T-helper 22 cell (primary cell): Measurements from ENCODE around the gene TMEM81.

Experiments used
- DNase-seq: peaks from one replicate; pipeline ENCODE4 v3.0.0-alpha.2; 2020; ENCODE audit warnings: low read depth

TMEM81 gene

DNA sequence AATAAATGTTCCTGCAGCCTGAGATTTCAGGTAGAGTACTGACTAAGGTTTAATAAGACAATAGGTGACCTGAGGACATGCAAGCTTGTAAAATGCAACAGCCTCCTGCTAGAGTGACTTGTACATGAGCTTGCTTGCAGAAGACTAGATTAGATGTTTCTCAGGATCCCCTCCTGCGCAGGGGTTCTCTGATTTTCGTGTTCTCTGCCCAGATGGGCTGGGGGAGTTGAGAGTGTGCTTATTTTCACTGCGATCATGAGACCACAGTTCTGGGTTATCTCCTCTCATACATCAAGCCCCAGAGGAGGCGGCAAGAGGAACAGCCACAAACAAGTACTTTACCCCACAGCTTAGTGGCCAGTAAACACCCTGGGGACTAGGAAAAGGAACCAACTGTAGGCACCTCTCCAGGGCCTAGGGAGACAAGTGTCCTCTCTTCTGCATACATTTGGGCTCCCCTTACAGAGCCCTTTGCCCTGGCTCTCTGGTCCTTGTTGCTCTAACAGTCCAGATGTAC, 8.0 kb downstream of the TMEM81 start:
- DNase-seq = no peak

DNA sequence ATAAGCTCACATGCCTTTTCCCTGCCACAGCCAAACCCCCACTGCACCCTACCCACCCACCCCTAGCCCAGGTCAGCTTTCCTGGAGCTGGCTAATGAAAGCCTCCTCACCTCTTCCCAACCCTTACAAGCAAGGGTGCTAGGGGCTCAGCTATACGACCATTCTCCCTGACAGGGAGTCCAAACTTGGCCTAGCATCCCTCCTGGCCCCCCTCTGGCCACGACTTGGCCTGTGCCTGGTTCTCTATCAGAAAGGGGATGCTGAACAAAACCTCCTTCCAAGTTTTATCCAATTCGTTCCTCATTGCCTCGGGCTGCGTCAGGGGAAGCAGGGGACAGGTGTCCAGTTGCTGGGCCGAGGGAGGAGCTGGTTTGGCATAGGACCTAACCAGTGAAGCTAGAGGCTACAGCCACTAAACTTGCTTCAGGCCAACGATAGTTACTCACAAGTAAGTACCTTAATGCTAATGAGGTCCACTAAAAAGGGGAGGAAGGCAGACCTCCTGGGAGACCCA, 8.6 kb downstream of the TMEM81 start:
- no peak for DNase-seq

DNA sequence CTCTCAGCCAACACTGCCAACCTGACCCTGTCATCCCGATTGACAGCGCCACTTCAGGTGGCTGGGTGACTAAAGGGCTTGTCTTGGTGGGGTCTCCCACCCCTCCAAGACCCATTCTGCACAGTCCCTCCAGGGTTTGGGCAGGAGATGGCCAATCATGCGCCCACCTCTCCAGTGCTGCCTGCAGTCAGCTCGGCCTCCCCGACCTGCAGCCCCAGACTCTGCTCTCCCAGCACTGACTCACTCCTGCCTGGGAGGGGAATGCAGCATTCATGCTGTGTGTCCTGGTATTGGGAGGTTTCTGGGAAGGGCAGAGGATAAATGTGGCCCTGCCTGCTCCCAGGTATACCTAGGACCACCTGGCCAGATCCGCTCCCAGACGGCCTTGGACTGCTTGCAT, 9.7 kb downstream of the TMEM81 start:
- no peak for DNase-seq

DNA sequence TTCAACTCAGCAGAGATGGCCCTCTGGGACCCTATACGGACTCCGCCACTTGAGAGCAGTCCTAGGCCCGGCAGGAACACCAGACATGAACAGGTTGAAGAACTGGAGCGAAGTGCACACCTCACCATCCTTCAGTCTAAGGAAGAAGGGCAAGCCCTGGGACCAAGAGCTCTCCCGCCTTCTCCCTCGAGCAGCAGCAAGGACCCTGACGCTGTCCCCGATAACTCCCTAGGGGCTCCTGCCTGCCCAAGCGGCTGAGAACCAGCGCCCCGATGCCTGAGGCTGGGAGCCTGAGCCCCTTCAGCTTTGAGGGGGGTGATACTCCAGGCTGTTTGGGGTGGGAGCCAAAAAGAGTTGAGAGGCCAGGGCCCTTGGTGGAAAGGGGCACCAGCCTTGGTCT, 10.2 kb downstream of the TMEM81 start:
- no peak for DNase-seq

DNA sequence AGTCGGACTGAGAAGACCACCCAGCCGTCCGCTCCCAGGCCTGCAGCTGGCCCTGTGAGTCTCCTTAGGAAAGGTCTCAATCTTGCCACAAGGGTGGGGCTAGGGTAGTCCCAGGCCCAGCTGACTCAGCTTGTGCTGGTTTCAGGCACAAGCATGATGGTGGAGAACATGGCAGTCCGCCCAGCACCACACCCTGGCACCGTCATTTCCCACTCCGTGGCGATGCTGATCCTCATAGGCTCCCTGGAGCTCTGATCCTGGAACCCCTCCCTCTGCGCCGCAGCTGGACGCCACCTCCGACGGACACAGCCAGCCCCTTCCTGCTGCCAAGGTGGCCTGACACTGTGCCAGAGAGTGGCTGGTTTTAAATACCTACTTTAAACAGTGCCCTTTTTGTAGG, 10.7 kb downstream of the TMEM81 start:
- no peak for DNase-seq

DNA sequence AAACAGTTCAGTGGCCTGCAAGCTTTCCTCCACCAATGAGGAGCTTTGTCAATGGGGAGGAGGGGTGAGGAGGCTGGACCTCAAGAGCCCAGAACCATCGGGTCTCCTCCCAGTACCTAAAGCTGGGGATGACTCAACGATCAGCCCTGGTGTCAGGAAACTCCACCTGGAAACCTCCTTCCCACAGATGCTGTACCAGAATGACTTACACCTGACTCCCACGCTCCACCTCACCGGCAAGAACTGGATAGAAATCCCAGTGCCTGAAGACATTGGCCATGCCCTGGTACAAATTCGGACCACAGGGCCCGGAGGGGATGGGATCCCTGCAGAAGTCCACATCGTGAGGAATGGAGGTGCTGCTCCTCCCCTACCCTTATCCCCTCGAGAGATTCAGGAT, 11.4 kb downstream of the TMEM81 start:
- DNase-seq = no peak

DNA sequence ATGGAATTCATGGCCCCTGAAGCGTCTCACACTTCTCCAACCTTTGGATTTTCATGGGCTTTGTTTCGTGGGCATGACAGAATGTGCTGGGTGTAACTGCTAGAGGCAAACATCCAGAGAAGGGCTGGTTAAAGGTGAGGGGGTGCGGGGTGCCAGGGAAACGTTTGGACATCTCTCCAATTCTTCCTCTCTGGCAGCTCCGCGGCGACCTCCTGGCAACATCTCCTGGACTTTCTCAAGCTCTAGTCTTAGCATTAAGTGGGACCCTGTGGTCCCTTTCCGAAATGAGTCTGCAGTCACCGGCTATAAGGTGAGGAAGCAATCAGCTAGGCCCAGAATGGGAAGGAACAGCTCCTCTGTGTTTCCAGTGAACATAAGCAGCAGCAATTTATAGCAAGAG, 12.0 kb downstream of the TMEM81 start:
- no peak for DNase-seq

DNA sequence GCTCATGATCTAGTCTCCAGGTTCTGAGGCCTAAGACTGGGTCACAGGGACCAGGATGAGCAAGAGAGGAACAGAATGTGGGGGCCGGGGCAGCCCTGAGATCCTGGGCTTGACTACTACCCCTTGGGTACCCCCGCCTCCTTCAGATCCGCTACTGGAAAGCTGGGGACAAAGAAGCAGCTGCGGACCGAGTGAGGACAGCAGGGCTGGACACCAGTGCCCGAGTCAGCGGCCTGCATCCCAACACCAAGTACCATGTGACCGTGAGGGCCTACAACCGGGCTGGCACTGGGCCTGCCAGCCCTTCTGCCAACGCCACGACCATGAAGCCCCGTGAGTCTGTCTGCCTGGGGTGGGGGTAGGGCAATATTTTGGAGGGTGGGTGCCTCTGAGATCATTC, 12.5 kb downstream of the TMEM81 start:
- DNase-seq = no peak

DNA sequence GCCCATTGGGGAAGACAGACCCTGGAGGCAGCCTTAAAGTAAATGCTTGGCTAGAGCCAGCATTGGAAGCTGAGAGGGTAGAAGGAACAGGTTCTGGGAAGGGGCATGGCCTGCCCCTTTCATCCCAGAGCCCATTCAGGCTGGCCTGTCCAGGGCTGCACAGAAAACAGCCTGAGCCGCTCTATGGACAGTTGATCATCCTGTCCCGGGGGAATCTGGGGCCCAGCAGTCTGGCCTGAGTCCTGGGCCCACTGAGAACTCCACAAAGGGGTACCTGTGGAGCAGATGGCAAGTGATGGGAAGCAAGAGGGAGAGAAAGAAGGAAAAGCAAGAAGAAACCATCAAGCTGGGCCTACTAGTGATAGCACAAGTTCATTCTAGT, 13.2 kb downstream of the TMEM81 start:
- no peak for DNase-seq

DNA sequence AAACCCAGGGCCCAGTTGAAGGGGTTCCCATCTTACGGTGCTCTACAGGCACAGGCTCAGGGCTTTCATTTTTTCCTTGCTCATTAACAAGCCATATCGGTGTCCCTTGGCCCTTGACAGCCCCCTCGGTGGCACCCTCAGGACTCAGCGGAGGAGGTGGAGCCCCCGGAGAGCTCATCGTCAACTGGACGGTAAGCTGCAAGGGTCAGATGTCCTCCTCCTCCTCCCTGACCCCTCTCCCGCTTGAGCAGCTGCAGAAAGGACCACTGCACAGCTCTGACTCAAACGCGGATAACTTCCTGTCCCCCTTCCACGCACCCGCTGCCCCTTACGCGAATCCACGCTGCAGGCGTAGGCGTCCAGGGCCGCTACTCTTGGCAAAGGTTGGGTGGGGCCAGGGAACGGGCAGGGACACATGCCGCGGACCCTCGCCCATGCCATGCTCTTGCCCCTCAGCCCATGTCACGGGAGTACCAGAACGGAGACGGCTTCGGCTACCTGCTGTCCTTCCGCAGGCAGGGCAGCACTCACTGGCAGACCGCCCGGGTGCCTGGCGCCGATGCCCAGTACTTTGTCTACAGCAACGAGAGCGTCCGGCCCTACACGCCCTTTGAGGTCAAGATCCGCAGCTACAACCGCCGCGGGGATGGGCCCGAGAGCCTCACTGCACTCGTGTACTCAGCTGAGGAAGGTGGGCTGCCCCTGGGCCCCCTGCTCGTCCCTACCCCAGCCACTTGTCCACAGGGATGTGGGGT, 14.7 kb downstream of the TMEM81 start:
- no peak for DNase-seq

DNA sequence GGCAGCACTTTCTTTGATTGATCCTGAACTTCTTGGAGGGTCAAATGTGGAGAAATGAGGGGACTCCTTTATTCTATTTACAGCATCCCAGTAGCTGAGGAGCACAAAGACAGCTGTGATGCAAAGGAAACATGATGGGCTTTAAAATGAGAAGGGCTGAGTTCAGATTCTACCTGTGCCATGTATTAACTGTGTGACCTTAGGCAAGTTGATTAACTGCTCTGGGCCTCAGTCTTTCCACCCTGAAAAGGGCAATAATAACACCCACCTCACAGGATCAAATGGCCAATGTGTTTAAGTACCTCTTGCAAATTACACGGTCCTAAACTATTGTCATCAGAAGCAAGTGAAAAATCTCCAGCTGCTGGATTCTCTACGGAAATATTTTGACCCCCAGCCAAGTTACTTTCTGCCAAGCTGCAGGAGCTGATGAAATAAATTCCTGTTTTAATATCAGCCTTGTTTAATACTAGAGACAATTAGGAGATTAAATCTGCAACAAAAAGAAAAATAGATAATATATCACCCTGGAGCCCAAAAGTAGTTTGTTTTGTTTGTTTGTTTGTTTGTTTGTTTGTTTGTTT, 15.7 kb downstream of the TMEM81 start:
- DNase-seq = no peak

DNA sequence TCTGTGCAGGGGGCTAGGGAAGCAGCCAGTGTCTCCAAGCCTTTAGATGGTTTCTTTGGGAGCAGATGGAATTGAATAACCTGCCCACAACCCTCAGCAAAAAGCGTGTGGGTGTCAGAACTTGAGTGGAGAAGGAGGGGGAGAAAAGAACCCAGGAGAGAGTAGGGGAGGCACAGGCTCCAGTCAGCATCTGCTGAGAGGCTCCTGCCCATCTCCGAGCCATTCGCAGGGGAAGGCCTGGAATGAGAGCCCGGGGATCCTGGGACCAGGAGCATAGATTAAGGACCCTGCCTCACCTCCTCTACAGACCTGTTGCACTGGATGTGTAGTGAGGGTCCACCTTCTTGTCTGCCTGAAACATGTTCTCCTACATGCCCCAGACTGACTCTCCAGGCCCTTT, 16.3 kb downstream of the TMEM81 start:
- no peak for DNase-seq

DNA sequence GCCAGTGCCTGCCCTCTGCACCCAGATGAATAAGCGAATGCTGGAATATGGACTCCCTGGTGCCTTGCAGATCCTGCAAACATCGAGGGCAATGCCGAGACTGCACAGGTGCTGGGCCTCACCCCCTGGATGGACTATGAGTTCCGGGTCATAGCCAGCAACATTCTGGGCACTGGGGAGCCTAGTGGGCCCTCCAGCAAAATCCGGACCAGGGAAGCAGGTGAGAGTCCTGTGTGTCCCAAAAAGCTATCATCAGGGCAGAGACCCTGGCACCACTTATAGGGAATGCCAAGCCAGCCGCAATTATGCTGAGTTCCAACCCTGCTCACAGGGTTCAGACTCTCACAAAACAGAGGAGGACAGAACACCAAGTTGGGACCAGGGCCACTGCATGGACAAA, 17.2 kb downstream of the TMEM81 start:
- no peak for DNase-seq

DNA sequence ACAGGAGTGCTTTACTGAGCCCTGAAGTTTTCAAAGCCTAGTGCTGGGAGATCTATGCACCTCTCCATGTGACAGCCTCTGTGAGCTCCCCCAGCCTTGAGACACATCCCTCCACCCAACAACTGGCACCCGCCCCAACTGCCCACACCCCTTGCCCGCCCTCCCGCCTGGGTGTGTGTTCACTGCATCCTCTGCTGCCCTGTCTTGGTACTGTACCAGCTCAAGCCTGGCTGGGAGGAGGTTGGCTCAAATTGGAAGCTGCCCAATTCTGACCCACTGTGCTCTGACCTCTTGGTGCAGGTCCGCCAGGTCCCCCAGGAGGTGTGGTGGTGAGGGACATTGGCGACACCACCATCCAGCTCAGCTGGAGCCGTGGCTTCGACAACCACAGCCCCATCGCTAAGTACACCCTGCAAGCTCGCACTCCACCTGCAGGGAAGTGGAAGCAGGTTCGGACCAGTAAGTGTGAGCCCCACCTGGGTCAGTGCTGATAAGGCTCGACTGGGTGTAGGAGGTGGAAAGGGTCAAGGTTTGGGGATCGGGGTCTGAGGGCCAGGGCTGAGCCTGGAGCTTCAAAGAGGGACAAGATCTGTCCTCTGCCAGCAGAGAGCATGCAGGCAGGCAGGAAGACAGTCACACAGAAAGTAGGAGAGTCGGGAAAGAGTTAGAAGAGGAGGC, 18.0 kb downstream of the TMEM81 start:
- DNase-seq = no peak

DNA sequence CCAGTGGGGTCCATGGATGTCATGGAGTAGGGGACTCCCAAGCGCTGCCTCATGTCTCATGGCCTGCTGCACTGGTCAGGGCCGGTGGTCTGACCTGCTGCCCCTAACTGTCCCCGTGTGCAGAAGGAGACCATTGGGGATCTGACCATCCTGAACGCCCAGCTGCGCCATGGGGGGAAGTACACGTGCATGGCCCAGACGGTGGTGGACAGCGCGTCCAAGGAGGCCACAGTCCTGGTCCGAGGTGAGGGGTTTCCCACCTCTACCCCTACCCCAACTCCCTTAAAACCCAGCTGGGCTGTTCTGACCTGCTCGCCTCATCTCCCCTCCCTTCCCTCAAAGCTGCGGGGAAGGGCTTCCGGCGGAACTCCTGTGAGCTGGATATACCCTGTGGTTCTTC, 18.6 kb downstream of the TMEM81 start:
- DNase-seq = no peak

DNA sequence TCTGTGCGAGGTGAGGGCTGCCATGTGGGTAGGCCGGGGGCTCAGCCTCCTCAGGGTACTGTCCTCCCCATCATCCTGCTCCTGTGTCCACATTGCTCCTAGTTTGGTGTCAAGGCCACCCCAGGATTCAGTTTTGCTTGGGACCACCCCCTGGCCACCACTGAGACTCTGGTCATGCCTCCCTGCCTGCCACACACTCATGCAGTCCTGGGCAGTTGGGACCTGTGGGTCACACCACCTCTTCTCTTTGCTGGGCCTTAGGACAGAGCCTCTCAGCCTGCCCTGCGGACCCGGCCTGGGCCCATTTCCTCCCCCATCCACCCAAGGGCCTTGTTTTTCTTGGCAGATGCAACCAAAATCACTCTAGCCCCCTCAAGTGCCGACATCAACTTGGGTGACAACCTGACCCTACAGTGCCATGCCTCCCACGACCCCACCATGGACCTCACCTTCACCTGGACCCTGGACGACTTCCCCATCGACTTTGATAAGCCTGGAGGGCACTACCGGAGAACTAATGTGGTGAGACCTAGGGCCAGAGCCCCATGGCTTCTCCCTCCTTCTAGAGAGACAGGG, 19.4 kb downstream of the TMEM81 start:
- no peak for DNase-seq

DNA sequence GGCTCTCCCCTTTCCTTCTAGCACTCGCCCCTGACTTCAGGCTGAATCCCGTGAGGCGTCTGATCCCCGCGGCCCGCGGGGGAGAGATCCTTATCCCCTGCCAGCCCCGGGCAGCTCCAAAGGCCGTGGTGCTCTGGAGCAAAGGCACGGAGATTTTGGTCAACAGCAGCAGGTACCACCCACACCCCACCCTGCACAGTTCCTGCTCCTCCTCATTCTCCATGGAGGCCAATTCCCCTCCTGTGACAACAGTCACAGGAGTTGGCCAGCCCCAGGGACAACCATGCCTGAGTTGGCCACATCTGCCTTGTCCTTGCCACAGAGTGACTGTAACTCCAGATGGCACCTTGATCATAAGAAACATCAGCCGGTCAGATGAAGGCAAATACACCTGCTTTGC, 20.0 kb downstream of the TMEM81 start:
- DNase-seq = no peak

DNA sequence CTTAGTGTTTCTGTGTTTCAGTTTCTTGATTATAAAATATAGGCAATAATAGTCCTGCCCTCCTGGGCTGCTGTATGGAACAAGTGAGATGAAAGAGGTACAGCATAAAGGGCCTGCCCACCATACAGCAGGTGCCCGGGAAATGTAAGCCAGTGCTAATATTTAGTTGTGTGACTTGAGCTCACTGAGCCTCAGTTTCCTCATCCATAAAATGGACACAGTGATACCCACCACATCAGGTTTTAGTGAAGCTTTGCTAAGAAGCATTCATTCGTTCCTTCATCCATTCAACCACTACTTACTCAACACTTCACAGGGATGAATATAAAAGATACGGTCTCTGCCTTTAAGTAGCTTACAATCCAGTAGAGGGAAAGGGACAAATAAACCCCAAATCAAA, 21.4 kb downstream of the TMEM81 start:
- DNase-seq = no peak

DNA sequence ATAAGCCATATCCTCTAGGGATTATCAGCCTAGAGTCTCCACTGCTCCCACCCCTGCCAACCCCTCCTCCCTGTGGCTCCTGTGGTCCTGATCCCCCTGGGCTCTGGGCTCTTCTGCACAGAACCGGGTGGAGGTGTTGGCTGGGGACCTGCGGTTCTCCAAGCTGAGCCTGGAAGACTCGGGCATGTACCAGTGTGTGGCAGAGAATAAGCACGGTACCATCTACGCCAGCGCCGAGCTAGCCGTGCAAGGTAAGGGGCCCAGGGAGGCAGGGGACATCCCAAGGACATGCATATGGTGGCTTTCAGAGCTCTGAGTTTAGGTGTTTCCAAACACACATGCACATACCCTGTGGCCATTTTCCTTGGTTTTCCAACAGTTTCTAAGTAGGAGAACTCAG, 21.9 kb downstream of the TMEM81 start:
- no peak for DNase-seq

DNA sequence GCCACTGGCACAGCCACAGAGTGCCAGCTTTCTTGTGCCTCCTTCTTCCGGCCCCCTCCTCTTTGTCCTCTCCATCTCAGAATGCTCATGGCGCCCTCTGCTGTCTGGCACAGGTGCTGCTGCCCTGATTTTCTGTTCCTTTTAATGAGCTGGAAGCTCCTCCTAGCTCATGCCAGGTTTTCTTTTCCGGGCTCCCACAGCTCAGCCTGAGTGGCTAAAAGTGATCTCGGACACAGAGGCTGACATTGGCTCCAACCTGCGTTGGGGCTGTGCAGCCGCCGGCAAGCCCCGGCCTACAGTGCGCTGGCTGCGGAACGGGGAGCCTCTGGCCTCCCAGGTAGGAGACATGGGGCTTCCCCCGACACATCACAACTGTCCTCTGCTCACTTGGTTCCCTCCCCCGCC, 22.6 kb downstream of the TMEM81 start:
- peak; percentile 22 for DNase-seq

DNA sequence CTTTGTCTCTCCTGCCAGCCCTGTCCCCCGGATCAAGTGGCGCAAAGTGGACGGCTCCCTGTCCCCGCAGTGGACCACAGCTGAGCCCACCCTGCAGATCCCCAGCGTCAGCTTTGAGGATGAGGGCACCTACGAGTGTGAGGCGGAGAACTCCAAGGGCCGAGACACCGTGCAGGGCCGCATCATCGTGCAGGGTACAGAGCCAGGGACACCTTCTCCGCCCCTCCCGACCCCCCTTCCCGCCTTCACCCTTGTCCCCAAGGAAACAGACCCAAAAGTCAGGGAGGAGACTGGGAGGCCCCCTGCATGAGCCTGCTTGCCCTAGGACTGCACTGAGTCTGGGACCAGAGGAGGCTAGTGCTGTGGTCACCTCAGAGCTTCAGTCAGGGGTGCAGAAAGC, 23.0 kb downstream of the TMEM81 start:
- no peak for DNase-seq

DNA sequence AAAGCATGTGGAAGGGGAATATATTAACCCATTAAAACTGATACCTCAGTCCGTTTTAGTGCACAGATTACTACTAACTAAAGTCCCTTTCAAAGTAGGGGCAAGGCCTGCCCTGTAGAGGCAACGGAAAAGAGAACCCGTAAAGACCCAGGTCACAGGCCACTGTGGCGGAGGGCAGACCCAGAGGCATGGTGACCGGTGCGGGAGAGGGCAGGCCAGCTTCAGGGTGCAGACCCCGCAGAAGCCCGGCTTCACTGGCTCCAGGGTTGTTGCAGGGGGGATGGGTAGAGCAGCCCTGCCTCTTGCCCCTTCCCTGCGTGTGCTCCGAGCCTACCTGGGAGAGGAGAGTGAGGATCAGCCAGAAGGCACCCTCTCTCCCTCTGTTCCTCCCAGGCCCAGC, 23.5 kb downstream of the TMEM81 start:
- no peak for DNase-seq

DNA sequence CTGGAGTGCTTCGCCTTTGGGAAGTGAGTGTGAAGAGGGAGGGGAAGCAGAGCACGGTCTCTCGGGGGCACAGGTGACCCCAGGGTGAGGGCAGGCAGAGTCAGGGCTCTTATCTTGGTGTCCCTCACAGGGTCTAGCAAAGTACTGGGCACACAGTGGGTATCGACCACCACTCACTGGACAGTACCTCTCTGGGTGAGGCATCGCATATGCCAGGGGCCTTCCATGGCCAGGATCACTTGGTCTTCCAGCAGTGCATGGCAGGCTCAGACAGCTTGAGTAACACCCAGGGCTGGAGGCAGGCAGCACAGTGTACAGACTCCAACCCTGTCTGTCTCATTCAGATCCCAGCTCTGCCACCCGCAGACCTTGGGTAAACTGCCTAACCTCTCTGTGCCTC, 24.6 kb downstream of the TMEM81 start:
- no peak for DNase-seq
